ENCODE measurements around the gene TMEM272. TPM values are rescaled to one million over a fixed set of nuclear protein-coding genes. Genes with fewer than 3 reads are reported as not detected.

The TMEM272 gene
- total RNA-seq, 4 donors from 2014 or later = not detected

DNA sequence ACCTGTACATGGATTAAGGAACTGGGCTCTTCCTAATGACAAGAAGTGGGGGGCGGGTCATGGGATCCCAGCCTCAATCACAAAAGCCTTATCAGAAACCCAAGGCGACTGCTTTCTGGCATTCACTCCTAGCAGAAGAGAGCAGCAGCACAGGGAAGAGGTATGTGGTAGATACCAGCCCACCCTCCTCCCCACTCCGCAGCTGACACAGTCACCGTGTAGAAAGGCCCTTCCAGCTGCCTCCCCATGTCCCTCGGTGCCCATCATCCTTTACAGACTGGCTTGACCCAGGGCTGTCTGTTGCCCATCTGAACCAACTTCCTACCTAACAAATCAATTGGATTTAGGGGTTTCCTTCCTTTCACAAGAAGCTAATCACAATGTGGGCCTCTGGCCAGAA lies 37.9 kb downstream of the TMEM272 start:
- TF ChIP-seq POLR2AphosphoS5 (IDR thresholded peaks at IDR 0.05) (no peak), POLR2A (IDR thresholded peaks at IDR 0.05) (no peak), EP300 (IDR thresholded peaks at IDR 0.05; ENCODE audit: low read depth) (no peak)
- TF ChIP-seq, protein P1, sequence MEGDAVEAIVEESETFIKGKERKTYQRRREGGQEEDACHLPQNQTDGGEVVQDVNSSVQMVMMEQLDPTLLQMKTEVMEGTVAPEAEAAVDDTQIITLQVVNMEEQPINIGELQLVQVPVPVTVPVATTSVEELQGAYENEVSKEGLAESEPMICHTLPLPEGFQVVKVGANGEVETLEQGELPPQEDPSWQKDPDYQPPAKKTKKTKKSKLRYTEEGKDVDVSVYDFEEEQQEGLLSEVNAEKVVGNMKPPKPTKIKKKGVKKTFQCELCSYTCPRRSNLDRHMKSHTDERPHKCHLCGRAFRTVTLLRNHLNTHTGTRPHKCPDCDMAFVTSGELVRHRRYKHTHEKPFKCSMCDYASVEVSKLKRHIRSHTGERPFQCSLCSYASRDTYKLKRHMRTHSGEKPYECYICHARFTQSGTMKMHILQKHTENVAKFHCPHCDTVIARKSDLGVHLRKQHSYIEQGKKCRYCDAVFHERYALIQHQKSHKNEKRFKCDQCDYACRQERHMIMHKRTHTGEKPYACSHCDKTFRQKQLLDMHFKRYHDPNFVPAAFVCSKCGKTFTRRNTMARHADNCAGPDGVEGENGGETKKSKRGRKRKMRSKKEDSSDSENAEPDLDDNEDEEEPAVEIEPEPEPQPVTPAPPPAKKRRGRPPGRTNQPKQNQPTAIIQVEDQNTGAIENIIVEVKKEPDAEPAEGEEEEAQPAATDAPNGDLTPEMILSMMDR (IDR thresholded peaks at IDR 0.05) = no peak
- 79 to 100% methylated on average over 1 to 5 of the region's 5 CpGs for WGBS, 2 donors (ENCODE audit: low coverage in 1 of 2)
- peaks cover 12 to 25% (median 21%) of the 10 kb centered on the region in 4 donors for H3K4me1 ChIP-seq
- no peak overlapping the region for H3K4me3 ChIP-seq
- intact Hi-C loops (cut with DNase I; ENCODE audit: low total_unique reads) = loop anchor here (10.0 kb wide), 1 partner anchor 222 kb away; the partner anchor contains the start of gene WDFY2
- H3K27ac ChIP-seq = no peak overlapping the region
- H3K9me3 ChIP-seq = no peaks in the 10 kb centered on the region
- in situ Hi-C loops (cut with MboI; ENCODE audit: low pct_ligation_motif_present in 1 of 4, low pct_unique_long_range_greater_than_20kb in 1 of 4, low sequenced_read_pairs in 3 of 4) = loop anchor here in 2 of 4 donors (10.0 to 25.0 kb wide), 3 partner anchors 222 to 630 kb away; partner anchors contain the start of genes NEK5 (in 1 of the 2) and WDFY2 (in 1 of the 2)
- no peak for DNase-seq
- H3K27me3 ChIP-seq = no peaks in the 10 kb centered on the region
- H3K36me3 ChIP-seq = no peaks in the 10 kb centered on the region

DNA sequence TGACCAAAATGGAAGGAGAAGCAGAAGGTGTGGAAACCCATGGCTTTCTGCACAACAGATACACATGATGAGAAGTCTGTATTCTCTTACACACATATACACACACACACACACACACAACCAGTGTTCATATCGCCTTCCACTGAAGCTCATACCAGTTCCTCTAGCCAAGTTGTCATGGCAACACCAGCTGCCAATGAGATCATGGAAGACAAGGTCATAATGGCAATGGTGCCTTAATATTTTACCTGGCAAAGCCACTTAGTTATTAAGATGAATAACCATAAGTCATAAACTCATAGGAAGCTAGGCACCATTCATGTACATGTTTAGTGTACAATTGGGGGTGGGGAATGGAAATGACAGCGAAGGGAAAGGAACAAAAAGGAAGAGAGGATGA lies 38.4 kb downstream of the TMEM272 start:
- no peaks in the 10 kb centered on the region for H3K36me3 ChIP-seq
- no peaks in the 10 kb centered on the region for H3K27me3 ChIP-seq
- no peaks in the 10 kb centered on the region for H3K9me3 ChIP-seq
- DNase-seq = no peak
- H3K4me1 ChIP-seq = peaks cover 17 to 30% (median 26%) of the 10 kb centered on the region in 4 donors
- 76 to 83% methylated on average over 2 of the region's 2 CpGs for WGBS, 2 donors (ENCODE audit: low coverage in 1 of 2)
- intact Hi-C loops (cut with DNase I; ENCODE audit: low total_unique reads) (loop anchor here (10.0 kb wide), 1 partner anchor 222 kb away; the partner anchor contains the start of gene WDFY2), in situ Hi-C loops (cut with MboI; ENCODE audit: low pct_ligation_motif_present in 1 of 4, low pct_unique_long_range_greater_than_20kb in 1 of 4, low sequenced_read_pairs in 3 of 4) (loop anchor here in 2 of 4 donors (10.0 to 25.0 kb wide), 3 partner anchors 222 to 631 kb away; partner anchors contain the start of genes NEK5 (in 1 of the 2) and WDFY2 (in 1 of the 2))
- no peak overlapping the region for H3K27ac ChIP-seq
- no peak overlapping the region for H3K4me3 ChIP-seq
- TF ChIP-seq EP300 (IDR thresholded peaks at IDR 0.05; ENCODE audit: low read depth) = no peak
- TF ChIP-seq, protein P1 (IDR thresholded peaks at IDR 0.05) = no peak
- no peak for TF ChIP-seq POLR2AphosphoS5 (IDR thresholded peaks at IDR 0.05)
- TF ChIP-seq POLR2A (IDR thresholded peaks at IDR 0.05) = no peak

DNA sequence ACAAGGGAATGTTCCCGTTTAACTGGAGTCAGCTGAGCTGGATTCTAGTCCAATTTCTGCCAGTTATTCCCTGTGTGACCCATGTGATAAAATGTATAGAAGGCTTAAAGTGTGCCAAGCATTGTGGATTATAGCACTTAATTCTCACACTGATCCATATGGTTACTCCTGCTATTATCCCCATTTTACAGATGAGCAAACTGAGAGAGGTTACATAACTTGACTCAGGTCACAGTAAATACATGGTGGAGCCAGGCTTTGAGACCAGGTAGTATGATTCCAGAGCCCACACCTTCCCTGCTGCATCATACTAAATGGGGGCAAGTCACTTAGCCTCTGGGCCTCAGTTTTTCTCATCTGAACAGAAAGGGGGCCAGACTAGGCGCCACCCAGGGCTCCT lies 39.1 kb downstream of the TMEM272 start:
- Histone ChIP-seq H3K36me3 (no peaks in the 10 kb centered on the region), H3K27ac (peak overlapping the region in 1 of 4 donors; percentile 100), H3K27me3 (no peaks in the 10 kb centered on the region), H3K4me1 (peaks cover 20 to 37% (median 30%) of the 10 kb centered on the region in 4 donors), H3K4me3 (no peak overlapping the region), H3K9me3 (no peaks in the 10 kb centered on the region)
- in situ Hi-C loops (cut with MboI; ENCODE audit: low pct_ligation_motif_present in 1 of 4, low pct_unique_long_range_greater_than_20kb in 1 of 4, low sequenced_read_pairs in 3 of 4) = loop anchor here in 2 of 4 donors (10.0 to 25.0 kb wide), 3 partner anchors 221 to 631 kb away; partner anchors contain the start of genes NEK5 (in 1 of the 2) and WDFY2 (in 1 of the 2)
- no peak for DNase-seq
- 90% methylated on average over 2 of the region's 2 CpGs; no CpG with 5 or more reads in 1 of the 2 donors for WGBS, 2 donors (ENCODE audit: low coverage in 1 of 2)
- intact Hi-C loops (cut with DNase I; ENCODE audit: low total_unique reads) = loop anchor here (10.0 kb wide), 1 partner anchor 221 kb away; the partner anchor contains the start of gene WDFY2
- no peak for TF ChIP-seq POLR2AphosphoS5 (IDR thresholded peaks at IDR 0.05)
- no peak for TF ChIP-seq POLR2A (IDR thresholded peaks at IDR 0.05)
- TF ChIP-seq, protein P1 (IDR thresholded peaks at IDR 0.05) = no peak
- TF ChIP-seq EP300 (IDR thresholded peaks at IDR 0.05; ENCODE audit: low read depth) = no peak

DNA sequence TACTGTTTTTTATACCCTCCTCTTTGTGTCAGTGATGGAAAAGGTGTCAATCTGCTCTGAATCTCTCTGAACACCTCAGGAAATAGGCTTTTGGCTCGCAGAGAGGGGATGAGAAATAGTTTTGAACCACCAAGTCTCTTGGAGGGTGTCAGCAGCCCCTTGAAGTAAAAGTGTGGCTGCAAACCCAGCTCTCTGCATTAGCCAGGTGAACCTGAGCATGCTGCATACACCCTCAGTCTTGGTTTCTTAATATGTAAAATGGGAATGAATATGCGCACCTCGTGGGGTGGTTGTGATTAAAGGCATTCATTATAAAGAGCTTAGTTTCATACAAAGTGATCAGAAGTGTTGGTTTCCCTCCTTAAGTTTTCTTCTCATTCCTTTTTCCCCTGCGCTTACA lies 39.7 kb downstream of the TMEM272 start:
- Histone ChIP-seq H3K4me1 (peaks cover 20 to 43% (median 30%) of the 10 kb centered on the region in 4 donors), H3K9me3 (no peaks in the 10 kb centered on the region), H3K27ac (peak overlapping the region; percentile 99 to 100 (median 100)), H3K36me3 (no peaks in the 10 kb centered on the region), H3K27me3 (no peaks in the 10 kb centered on the region), H3K4me3 (no peak overlapping the region)
- TF ChIP-seq EP300 (IDR thresholded peaks at IDR 0.05; ENCODE audit: low read depth) (no peak), POLR2A (IDR thresholded peaks at IDR 0.05) (no peak), POLR2AphosphoS5 (IDR thresholded peaks at IDR 0.05) (no peak)
- TF ChIP-seq, protein P1 (IDR thresholded peaks at IDR 0.05) = no peak
- in situ Hi-C loops (cut with MboI; ENCODE audit: low pct_ligation_motif_present in 1 of 4, low pct_unique_long_range_greater_than_20kb in 1 of 4, low sequenced_read_pairs in 3 of 4) = loop anchor here in 2 of 4 donors (10.0 to 25.0 kb wide), 3 partner anchors 221 to 632 kb away; partner anchors contain the start of genes NEK5 (in 1 of the 2) and WDFY2 (in 1 of the 2)
- 92% methylated on average over 4 of the region's 4 CpGs; no CpG with 5 or more reads in 1 of the 2 donors for WGBS, 2 donors (ENCODE audit: low coverage in 1 of 2)
- no peak for DNase-seq
- intact Hi-C loops (cut with DNase I; ENCODE audit: low total_unique reads) = loop anchor here (10.0 kb wide), 1 partner anchor 221 kb away; the partner anchor contains the start of gene WDFY2

Measured in transverse colon (tissue), 4 donors.